ENCODE data around the gene COL4A2. TPM values are rescaled to one million over a fixed set of nuclear protein-coding genes. Genes with fewer than 3 reads are reported as not detected.

COL4A2 gene
- total RNA-seq, 1 donor from 2014 or later: 511 TPM

- H3K4me1 ChIP-seq (ENCODE audit: control insufficient read depth in 3 of 3, insufficient read depth in 3 of 3, low read length in 3 of 3): peaks cover 7 to 23% (median 22%) of the 10 kb centered on the region in 3 donors
- peak overlapping the region in 2 of 3 donors; percentile 12 to 72 for H3K9ac ChIP-seq (ENCODE audit: low read depth in 1 of 3, low read length in 3 of 3)
- no peaks in the 10 kb centered on the region for H3K27me3 ChIP-seq (ENCODE audit: control insufficient read depth in 3 of 3, insufficient read depth in 3 of 3, low read length in 3 of 3)
- no peaks in the 10 kb centered on the region for H3K9me3 ChIP-seq (ENCODE audit: control insufficient read depth in 3 of 3, low read length in 3 of 3)
- peak overlapping the region; percentile 16 to 56 (median 34) for H3K4me3 ChIP-seq (ENCODE audit: low read length in 3 of 3)
- peak overlapping the region; percentile 80 for H3K27ac ChIP-seq (ENCODE audit: low read depth, low read length)
- peaks cover 0 to 7% (median 2%) of the 10 kb centered on the region in 3 donors for H3K36me3 ChIP-seq (ENCODE audit: control insufficient read depth in 3 of 3, insufficient read depth in 3 of 3, low read length in 3 of 3)
Measured at GRCh38 chr13:110559429-110559943, 252.4 kb downstream of the COL4A2 start.

GRCh38 chr13:110559986-110560385, 252.9 kb downstream of the COL4A2 start:
- H3K36me3 ChIP-seq (ENCODE audit: control insufficient read depth in 3 of 3, insufficient read depth in 3 of 3, low read length in 3 of 3): peaks cover 0 to 7% (median 2%) of the 10 kb centered on the region in 3 donors
- no peaks in the 10 kb centered on the region for H3K27me3 ChIP-seq (ENCODE audit: control insufficient read depth in 3 of 3, insufficient read depth in 3 of 3, low read length in 3 of 3)
- H3K27ac ChIP-seq (ENCODE audit: low read depth, low read length): peak overlapping the region; percentile 80
- peaks cover 7 to 23% (median 22%) of the 10 kb centered on the region in 3 donors for H3K4me1 ChIP-seq (ENCODE audit: control insufficient read depth in 3 of 3, insufficient read depth in 3 of 3, low read length in 3 of 3)
- no peaks in the 10 kb centered on the region for H3K9me3 ChIP-seq (ENCODE audit: control insufficient read depth in 3 of 3, low read length in 3 of 3)
- H3K9ac ChIP-seq (ENCODE audit: low read depth in 1 of 3, low read length in 3 of 3): peak overlapping the region in 2 of 3 donors; percentile 12 to 72
- peak overlapping the region; percentile 16 to 89 (median 34) for H3K4me3 ChIP-seq (ENCODE audit: low read length in 3 of 3)

- peak overlapping the region; percentile 80 for H3K27ac ChIP-seq (ENCODE audit: low read depth, low read length)
- no peaks in the 10 kb centered on the region for H3K27me3 ChIP-seq (ENCODE audit: control insufficient read depth in 3 of 3, insufficient read depth in 3 of 3, low read length in 3 of 3)
- peak overlapping the region; percentile 79 to 89 (median 82) for H3K4me3 ChIP-seq (ENCODE audit: low read length in 3 of 3)
- peaks cover 0 to 7% (median 2%) of the 10 kb centered on the region in 3 donors for H3K36me3 ChIP-seq (ENCODE audit: control insufficient read depth in 3 of 3, insufficient read depth in 3 of 3, low read length in 3 of 3)
- H3K9me3 ChIP-seq (ENCODE audit: control insufficient read depth in 3 of 3, low read length in 3 of 3): no peaks in the 10 kb centered on the region
- H3K9ac ChIP-seq (ENCODE audit: low read depth in 1 of 3, low read length in 3 of 3): peak overlapping the region; percentile 68 to 88 (median 74)
- peaks cover 7 to 23% (median 22%) of the 10 kb centered on the region in 3 donors for H3K4me1 ChIP-seq (ENCODE audit: control insufficient read depth in 3 of 3, insufficient read depth in 3 of 3, low read length in 3 of 3)
Measured at GRCh38 chr13:110560601-110561343, 253.7 kb downstream of the COL4A2 start.

- no peaks in the 10 kb centered on the region for H3K9me3 ChIP-seq (ENCODE audit: control insufficient read depth in 3 of 3, low read length in 3 of 3)
- H3K4me3 ChIP-seq (ENCODE audit: low read length in 3 of 3): peak within 1 kb of the TSS; percentile 79 to 89 (median 82)
- H3K27me3 ChIP-seq (ENCODE audit: control insufficient read depth in 3 of 3, insufficient read depth in 3 of 3, low read length in 3 of 3): no peaks in the 10 kb centered on the region
- H3K9ac ChIP-seq (ENCODE audit: low read depth in 1 of 3, low read length in 3 of 3): peak within 1 kb of the TSS; percentile 68 to 88 (median 74)
- peak within 1 kb of the TSS; percentile 80 for H3K27ac ChIP-seq (ENCODE audit: low read depth, low read length)
- peaks cover 0 to 5% (median 2%) of the 10 kb centered on the region in 3 donors for H3K36me3 ChIP-seq (ENCODE audit: control insufficient read depth in 3 of 3, insufficient read depth in 3 of 3, low read length in 3 of 3)
- H3K4me1 ChIP-seq (ENCODE audit: control insufficient read depth in 3 of 3, insufficient read depth in 3 of 3, low read length in 3 of 3): peaks cover 7 to 23% (median 22%) of the 10 kb centered on the region in 3 donors
Measured at GRCh38 chr13:110561344-110562035, 254.4 kb downstream of the COL4A2 start, which contains the start of gene RAB20. Gene RAB20, minus strand, starts transcription at chr13:110561722. Its CDS starts 203 bp downstream, at chr13:110561519.

- peaks cover 0 to 5% (median 0%) of the 10 kb centered on the region in 3 donors for H3K36me3 ChIP-seq (ENCODE audit: control insufficient read depth in 3 of 3, insufficient read depth in 3 of 3, low read length in 3 of 3)
- no peaks in the 10 kb centered on the region for H3K27me3 ChIP-seq (ENCODE audit: control insufficient read depth in 3 of 3, insufficient read depth in 3 of 3, low read length in 3 of 3)
- H3K4me3 ChIP-seq (ENCODE audit: low read length in 3 of 3): peak overlapping the region; percentile 66 to 89 (median 81)
- H3K27ac ChIP-seq (ENCODE audit: low read depth, low read length): peak overlapping the region; percentile 66
- no peaks in the 10 kb centered on the region for H3K9me3 ChIP-seq (ENCODE audit: control insufficient read depth in 3 of 3, low read length in 3 of 3)
- H3K9ac ChIP-seq (ENCODE audit: low read depth in 1 of 3, low read length in 3 of 3): peak overlapping the region; percentile 60 to 86 (median 69)
- H3K4me1 ChIP-seq (ENCODE audit: control insufficient read depth in 3 of 3, insufficient read depth in 3 of 3, low read length in 3 of 3): peaks cover 7 to 23% (median 22%) of the 10 kb centered on the region in 3 donors
Measured at GRCh38 chr13:110562036-110562597, 255.0 kb downstream of the COL4A2 start.

Small RNA genes lying within 50 kb of the gene (small RNA-seq; reads per million reads assigned to genes)
- not detected for gene MIR8073

Other genes with a start within 250 kb of the COL4A2 start
- 774 TPM for gene COL4A1, start 127 bp upstream of the COL4A2 start, total RNA-seq

All from skeletal muscle tissue (tissue), 5 donors.